Brain microvascular endothelial cell (primary cell): ENCODE measurements around the gene CEP112.
"Not testable (repeated sequence)": the region's sequence is repeated elsewhere in the genome, so short reads cannot be mapped to it uniquely, and the experiment has no call there.

Experiments
- DNase-seq: peaks from one replicate; pipeline ENCODE4 v3.0.0-alpha.2; 2020
- H3K27ac ChIP-seq: fragments of 250-450 bp; sonication (Bioruptor Pico); 2 replicates; pipeline ENCODE4 v1.5.1; 2020; ENCODE audit warnings: mild to moderate bottlenecking, moderate library complexity
- H3K27me3 ChIP-seq: fragments of 250-450 bp; sonication (Bioruptor Pico); replicated peaks from 2 replicates; pipeline ENCODE4 v1.5.1; 2020; ENCODE audit warnings: mild to moderate bottlenecking
- H3K36me3 ChIP-seq: fragments of 250-450 bp; sonication (Bioruptor Pico); replicated peaks from 2 replicates; pipeline ENCODE4 v1.5.1; 2020; ENCODE audit warnings: mild to moderate bottlenecking
- H3K4me3 ChIP-seq: 2 replicates; pipeline ENCODE4 v1.5.1; 2011; ENCODE audit warnings: low read depth, mild to moderate bottlenecking, control low read depth, low read length, moderate library complexity
- CTCF ChIP-seq: IDR thresholded peaks from 2 replicates; pipeline ENCODE4 v1.5.1; 2011; ENCODE audit warnings: low read depth, mild to moderate bottlenecking, moderate library complexity, low read length, control low read depth, inconsistent platforms; ENCODE audit errors: missing control alignments
- in situ Hi-C: cut with HindIII; loops from 2 replicates; pipeline ENCODE4 v1.10.0; 2017; ENCODE audit warnings: low sequenced_read_pairs, low pct_ligation_motif_present

The CEP112 gene

GRCh38 chr17:66172144-66172543 lies 19.8 kb downstream of the CEP112 start:
- DNase-seq = no peak
- Histone ChIP-seq H3K36me3 (no peaks in the 10 kb centered on the region), H3K4me3 (no peak overlapping the region), H3K27ac (no peak overlapping the region), H3K27me3 (no peaks in the 10 kb centered on the region)
- in situ Hi-C loops = no loop called here
- no peak for TF ChIP-seq CTCF

DNA sequence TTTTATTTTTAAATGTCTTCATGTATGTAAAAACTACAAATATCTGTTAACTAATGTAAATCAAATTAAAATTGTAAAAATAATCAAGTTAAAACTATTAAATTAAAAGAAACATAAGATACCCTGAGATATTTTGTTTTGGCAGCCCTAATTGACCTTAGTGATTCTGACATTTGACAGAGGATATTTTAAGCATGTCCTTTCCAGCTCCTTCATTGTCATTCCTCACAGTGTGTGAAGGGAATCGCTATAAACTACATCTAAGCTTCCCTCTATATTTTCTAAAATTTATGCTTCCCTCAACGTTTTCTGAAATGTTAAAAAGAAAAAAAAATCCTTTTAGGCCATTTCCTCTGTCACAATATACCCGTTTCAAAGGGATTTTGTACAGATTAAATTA lies 20.2 kb downstream of the CEP112 start:
- H3K4me3 ChIP-seq = no peak overlapping the region
- in situ Hi-C loops = no loop called here
- H3K27me3 ChIP-seq = no peaks in the 10 kb centered on the region
- no peaks in the 10 kb centered on the region for H3K36me3 ChIP-seq
- TF ChIP-seq CTCF = no peak
- no peak overlapping the region for H3K27ac ChIP-seq
- no peak for DNase-seq

GRCh38 chr17:66171172-66171571 lies 20.8 kb downstream of the CEP112 start:
- no peaks in the 10 kb centered on the region for H3K36me3 ChIP-seq
- in situ Hi-C loops = no loop called here
- H3K27ac ChIP-seq = no peak overlapping the region
- no peak for DNase-seq
- no peak overlapping the region for H3K4me3 ChIP-seq
- TF ChIP-seq CTCF = no peak
- no peaks in the 10 kb centered on the region for H3K27me3 ChIP-seq

DNA sequence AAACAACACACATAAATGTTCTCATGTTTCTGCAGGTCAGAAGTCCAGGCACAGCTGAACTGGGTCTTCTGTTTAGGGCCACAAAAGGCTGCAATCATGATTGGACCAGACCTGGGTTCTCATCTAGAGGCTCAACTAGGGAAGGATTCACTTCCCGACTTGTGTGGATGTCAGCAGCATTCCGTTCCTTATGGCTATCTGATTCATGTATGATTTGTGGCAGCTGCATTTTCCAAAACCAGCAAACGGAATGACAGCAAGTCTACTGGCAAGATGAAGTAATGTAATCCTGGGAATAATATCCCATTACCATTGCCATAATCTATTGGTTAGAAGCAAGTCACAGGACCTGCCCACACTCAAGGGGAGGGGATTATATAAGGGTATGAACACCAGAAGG lies 22.1 kb downstream of the CEP112 start:
- Histone ChIP-seq H3K4me3 (no peak overlapping the region), H3K36me3 (no peaks in the 10 kb centered on the region), H3K27ac (no peak overlapping the region), H3K27me3 (no peaks in the 10 kb centered on the region)
- no peak for DNase-seq
- TF ChIP-seq CTCF = no peak
- in situ Hi-C loops = no loop called here

GRCh38 chr17:66167189-66167815 lies 24.6 kb downstream of the CEP112 start:
- no peak overlapping the region for H3K4me3 ChIP-seq
- in situ Hi-C loops = no loop called here
- no peaks in the 10 kb centered on the region for H3K36me3 ChIP-seq
- H3K27me3 ChIP-seq = no peaks in the 10 kb centered on the region
- TF ChIP-seq CTCF = no peak
- no peak overlapping the region for H3K27ac ChIP-seq
- no peak for DNase-seq

- no peaks in the 10 kb centered on the region for H3K36me3 ChIP-seq
- H3K27ac ChIP-seq = no peak overlapping the region
- in situ Hi-C loops = no loop called here
- peak; percentile 45 for TF ChIP-seq CTCF
- DNase-seq = peak; percentile 41
- no peak overlapping the region for H3K4me3 ChIP-seq
- no peaks in the 10 kb centered on the region for H3K27me3 ChIP-seq
Observed at GRCh38 chr17:66165537-66166123, 26.3 kb downstream of the CEP112 start.

DNA sequence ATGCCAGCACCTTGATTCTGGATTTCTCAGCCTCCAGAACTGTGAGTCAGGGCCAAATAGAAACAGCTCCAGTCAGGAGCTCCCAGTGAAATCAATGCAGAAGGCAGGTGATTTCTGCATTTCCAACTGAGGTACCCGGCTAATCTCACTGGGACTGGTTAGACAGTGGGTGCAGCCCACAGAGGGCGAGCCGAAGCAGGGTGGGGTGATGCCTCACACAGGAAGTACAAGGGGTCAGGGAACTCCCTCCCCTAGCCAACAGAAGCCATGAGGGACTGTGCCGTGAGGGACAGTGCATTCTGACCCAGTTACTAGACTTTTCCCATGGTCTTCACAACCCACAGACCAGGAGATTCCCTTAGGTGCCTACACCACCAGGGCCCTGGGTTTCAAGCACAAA lies 36.9 kb downstream of the CEP112 start:
- DNase-seq, H3K27ac ChIP-seq, H3K27me3 ChIP-seq, H3K4me3 ChIP-seq, in situ Hi-C loops, H3K36me3 ChIP-seq: not testable (repeated sequence)
